Osteoblast (primary cell): ENCODE data around the gene CDKN1A. TPM values are rescaled to one million over a fixed set of nuclear protein-coding genes. Genes with fewer than 3 reads are reported as not detected.

Experiments
- DNase-seq: peaks from one replicate; pipeline ENCODE4 v3.0.0; 2011; ENCODE audit warnings: low spot score, mixed read lengths; ENCODE audit not compliant: insufficient read length; ENCODE audit errors: missing footprints
- H2AFZ ChIP-seq: 2 replicates; pipeline ENCODE4 v1.6.0; 2011; ENCODE audit warnings: mild to moderate bottlenecking, low read length
- H3K27ac ChIP-seq: 2 replicates; pipeline ENCODE4 v1.5.1; 2011; ENCODE audit warnings: mild to moderate bottlenecking, low read depth, low read length, moderate library complexity
- H3K27me3 ChIP-seq: 2 replicates; pipeline ENCODE4 v1.6.0; 2012; ENCODE audit warnings: mild to moderate bottlenecking, control low read depth, inconsistent platforms, low read length, moderate library complexity; ENCODE audit not compliant: insufficient read depth
- H3K36me3 ChIP-seq: 2 replicates; pipeline ENCODE4 v1.5.1; 2011; ENCODE audit warnings: mild to moderate bottlenecking, low read length, control low read depth, moderate library complexity; ENCODE audit not compliant: insufficient read depth
- H3K4me1 ChIP-seq: 2 replicates; pipeline ENCODE4 v1.5.1; 2011; ENCODE audit warnings: mild to moderate bottlenecking, low read length, control low read depth, moderate library complexity; ENCODE audit not compliant: insufficient read depth
- H3K4me2 ChIP-seq: 2 replicates; pipeline ENCODE4 v1.6.0; 2011; ENCODE audit warnings: mild to moderate bottlenecking, low read length; ENCODE audit not compliant: insufficient read depth
- H3K4me3 ChIP-seq: fragments of 200-600 bp; sonication (generic); 3 replicates; pipeline ENCODE4 v1.5.1; 2012; ENCODE audit warnings: mild to moderate bottlenecking, low read length, inconsistent platforms; ENCODE audit not compliant: insufficient read depth
- H3K79me2 ChIP-seq: 2 replicates; pipeline ENCODE4 v1.6.0; 2012; ENCODE audit warnings: mild to moderate bottlenecking, low read length, control low read depth, inconsistent platforms; ENCODE audit not compliant: insufficient read depth
- H3K9me3 ChIP-seq: 2 replicates; pipeline ENCODE4 v1.5.1; 2011; ENCODE audit warnings: low read depth, low read length, control low read depth
- H4K20me1 ChIP-seq: 2 replicates; pipeline ENCODE4 v1.6.0; 2012; ENCODE audit warnings: mild to moderate bottlenecking, low read length, control low read depth; ENCODE audit not compliant: insufficient read depth
- total RNA-seq: library from RNA; depleted of rRNA; stranded (reverse); fragments of >200 nt; gene quantifications from 2 replicates; pipeline ENCODE4 v1.2.3, GENCODE V29; 2012
- TF ChIP-seq, protein P1 (sequence below): IDR thresholded peaks from 2 replicates; pipeline ENCODE4 v1.5.1; 2011; ENCODE audit warnings: mild to moderate bottlenecking, low read depth, low read length, moderate library complexity; ENCODE audit errors: extremely low read depth

Gene CDKN1A
- total RNA-seq, 1 donor, result 461 TPM

DNA sequence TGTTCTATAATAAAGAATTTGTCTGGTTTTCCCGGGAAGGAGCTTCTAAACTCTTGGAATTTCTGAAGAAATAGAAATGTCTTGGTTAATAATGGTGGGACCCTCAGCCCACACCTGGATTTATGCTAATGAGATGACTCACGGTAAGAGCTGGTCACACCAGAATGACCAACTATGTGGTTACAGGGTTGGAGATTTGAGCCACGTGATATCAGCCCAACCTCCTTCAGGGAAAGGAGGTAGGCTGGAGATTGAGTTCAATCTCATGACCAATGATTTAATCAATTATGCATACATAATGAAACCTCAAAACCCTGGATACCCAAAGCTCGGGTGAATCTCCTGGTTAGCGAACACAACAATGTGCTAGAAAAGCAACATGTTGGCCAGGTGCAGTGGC is 22.1 kb upstream of the CDKN1A start:
- H3K27ac ChIP-seq, result no peak overlapping the region
- H2AFZ ChIP-seq, result no peak overlapping the region
- H3K36me3 ChIP-seq, result no peaks in the 10 kb centered on the region
- H3K4me1 ChIP-seq, result peaks cover 28% of the 10 kb centered on the region
- no peak overlapping the region for H3K4me2 ChIP-seq
- no peaks in the 10 kb centered on the region for H3K9me3 ChIP-seq
- TF ChIP-seq, protein P1, sequence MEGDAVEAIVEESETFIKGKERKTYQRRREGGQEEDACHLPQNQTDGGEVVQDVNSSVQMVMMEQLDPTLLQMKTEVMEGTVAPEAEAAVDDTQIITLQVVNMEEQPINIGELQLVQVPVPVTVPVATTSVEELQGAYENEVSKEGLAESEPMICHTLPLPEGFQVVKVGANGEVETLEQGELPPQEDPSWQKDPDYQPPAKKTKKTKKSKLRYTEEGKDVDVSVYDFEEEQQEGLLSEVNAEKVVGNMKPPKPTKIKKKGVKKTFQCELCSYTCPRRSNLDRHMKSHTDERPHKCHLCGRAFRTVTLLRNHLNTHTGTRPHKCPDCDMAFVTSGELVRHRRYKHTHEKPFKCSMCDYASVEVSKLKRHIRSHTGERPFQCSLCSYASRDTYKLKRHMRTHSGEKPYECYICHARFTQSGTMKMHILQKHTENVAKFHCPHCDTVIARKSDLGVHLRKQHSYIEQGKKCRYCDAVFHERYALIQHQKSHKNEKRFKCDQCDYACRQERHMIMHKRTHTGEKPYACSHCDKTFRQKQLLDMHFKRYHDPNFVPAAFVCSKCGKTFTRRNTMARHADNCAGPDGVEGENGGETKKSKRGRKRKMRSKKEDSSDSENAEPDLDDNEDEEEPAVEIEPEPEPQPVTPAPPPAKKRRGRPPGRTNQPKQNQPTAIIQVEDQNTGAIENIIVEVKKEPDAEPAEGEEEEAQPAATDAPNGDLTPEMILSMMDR, result no peak
- DNase-seq, result no peak
- H3K79me2 ChIP-seq, result no peaks in the 10 kb centered on the region
- H3K27me3 ChIP-seq, result peaks cover 5% of the 10 kb centered on the region
- no peak overlapping the region for H3K4me3 ChIP-seq
- no peaks in the 10 kb centered on the region for H4K20me1 ChIP-seq

- Histone ChIP-seq H3K79me2 (no peaks in the 10 kb centered on the region), H3K27ac (no peak overlapping the region), H2AFZ (no peak overlapping the region), H3K9me3 (no peaks in the 10 kb centered on the region), H4K20me1 (no peaks in the 10 kb centered on the region), H3K4me1 (peaks cover 28% of the 10 kb centered on the region), H3K36me3 (no peaks in the 10 kb centered on the region), H3K4me2 (no peak overlapping the region), H3K4me3 (no peak overlapping the region), H3K27me3 (peaks cover 5% of the 10 kb centered on the region)
- TF ChIP-seq, protein P1, result no peak
- no peak for DNase-seq
Observed at GRCh38 chr6:36657271-36657670, 21.2 kb upstream of the CDKN1A start.

DNA sequence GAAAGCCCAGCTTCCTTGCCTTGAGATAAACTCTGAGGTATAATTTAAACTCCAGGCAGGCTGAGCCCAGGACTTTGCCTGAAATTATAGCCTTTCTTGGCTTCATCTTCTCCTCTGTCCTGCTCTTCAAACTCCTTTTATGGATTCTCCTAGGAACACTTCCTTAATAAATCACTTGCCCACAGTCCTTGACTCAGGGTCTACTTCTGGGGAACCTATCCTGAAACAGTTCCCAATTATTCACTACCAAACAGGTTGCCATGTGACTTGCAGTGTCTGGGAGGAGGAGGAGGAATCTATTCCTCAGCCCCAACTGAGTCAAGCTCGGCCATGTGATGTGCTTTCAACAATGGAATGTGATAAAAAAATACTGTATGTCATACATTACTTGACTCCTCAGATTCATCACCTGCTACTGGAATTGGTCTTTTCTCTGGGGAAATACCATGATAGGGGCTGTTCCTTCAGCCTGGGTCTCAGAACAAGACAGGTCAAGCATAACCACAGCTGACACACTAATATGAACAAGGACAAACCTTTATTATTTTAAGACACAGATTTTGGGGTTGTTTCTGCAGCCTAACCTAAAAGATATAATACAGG is 20.5 kb upstream of the CDKN1A start:
- Histone ChIP-seq H3K4me2 (peak overlapping the region; percentile 42), H3K9me3 (no peaks in the 10 kb centered on the region), H3K79me2 (no peaks in the 10 kb centered on the region), H2AFZ (no peak overlapping the region), H3K4me3 (no peak overlapping the region), H3K27me3 (peaks cover 5% of the 10 kb centered on the region), H3K27ac (peak overlapping the region; percentile 58), H3K4me1 (peaks cover 28% of the 10 kb centered on the region), H4K20me1 (no peaks in the 10 kb centered on the region), H3K36me3 (no peaks in the 10 kb centered on the region)
- DNase-seq, result peak; percentile 92
- TF ChIP-seq, protein P1, result no peak

DNA sequence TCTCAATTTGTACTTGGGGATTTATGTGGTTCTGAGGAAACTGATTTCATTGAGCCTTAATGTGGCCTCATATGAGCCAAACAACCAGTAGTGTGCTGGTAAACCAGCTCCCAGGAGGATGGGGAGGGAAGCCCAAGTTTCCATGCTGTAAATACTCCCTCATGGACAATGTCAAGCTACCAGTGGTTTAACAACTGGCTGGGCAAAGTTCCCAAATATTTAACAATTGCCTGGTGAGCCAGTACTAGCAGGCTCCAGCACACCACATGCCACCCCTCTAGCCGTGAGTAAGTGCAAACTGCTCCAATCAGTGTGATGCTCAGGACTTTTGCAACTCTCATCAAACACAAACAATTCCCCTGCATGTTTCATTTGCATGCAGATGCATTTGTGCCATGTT is 19.2 kb upstream of the CDKN1A start:
- H3K27me3 ChIP-seq, result peaks cover 5% of the 10 kb centered on the region
- TF ChIP-seq, protein P1, result no peak
- DNase-seq, result peak; percentile 97
- no peak overlapping the region for H2AFZ ChIP-seq
- H3K4me3 ChIP-seq, result no peak overlapping the region
- no peaks in the 10 kb centered on the region for H3K9me3 ChIP-seq
- H3K4me1 ChIP-seq, result peaks cover 28% of the 10 kb centered on the region
- H4K20me1 ChIP-seq, result no peaks in the 10 kb centered on the region
- H3K27ac ChIP-seq, result peak overlapping the region; percentile 54
- no peaks in the 10 kb centered on the region for H3K36me3 ChIP-seq
- H3K4me2 ChIP-seq, result peak overlapping the region; percentile 42
- no peaks in the 10 kb centered on the region for H3K79me2 ChIP-seq
